ENCODE data around the gene MEGF6. TPM values are rescaled to one million over a fixed set of nuclear protein-coding genes. Genes with fewer than 3 reads are reported as not detected.

MEGF6 gene
- polyA plus RNA-seq, 2 donors: 11.8 to 23.7 TPM

- Histone ChIP-seq H3K4me1 (ENCODE audit: control insufficient read depth in 2 of 2, insufficient read depth in 2 of 2, low read length in 1 of 2) (peaks cover 0 to 30% of the 10 kb centered on the region in 2 donors), H3K27me3 (ENCODE audit: control insufficient read depth in 1 of 2, insufficient read depth in 2 of 2, low read length in 2 of 2) (no peaks in the 10 kb centered on the region), H3K9me3 (ENCODE audit: control insufficient read depth in 2 of 2, insufficient read depth in 1 of 2, low read depth in 1 of 2, low read length in 1 of 2) (no peaks in the 10 kb centered on the region), H3K4me3 (ENCODE audit: low read depth in 1 of 2, low read length in 2 of 2) (no peak overlapping the region), H3K36me3 (ENCODE audit: control insufficient read depth in 2 of 2, insufficient read depth in 2 of 2, low read length in 1 of 2) (no peaks in the 10 kb centered on the region), H3K27ac (ENCODE audit: low read depth in 2 of 2, low read length in 1 of 2) (no peak overlapping the region)
- WGBS, 2 donors: 91 to 94% methylated on average over 33 of the region's 33 CpGs
These were observed 67.0 kb downstream of the MEGF6 start for GRCh38 chr1:3544040-3544977.

- Histone ChIP-seq H3K27ac (ENCODE audit: low read depth in 2 of 2, low read length in 1 of 2) (peak overlapping the region in 1 of 2 donors; percentile 27), H3K36me3 (ENCODE audit: control insufficient read depth in 2 of 2, insufficient read depth in 2 of 2, low read length in 1 of 2) (no peaks in the 10 kb centered on the region), H3K4me1 (ENCODE audit: control insufficient read depth in 2 of 2, insufficient read depth in 2 of 2, low read length in 1 of 2) (peaks cover 0 to 30% of the 10 kb centered on the region in 2 donors), H3K27me3 (ENCODE audit: control insufficient read depth in 1 of 2, insufficient read depth in 2 of 2, low read length in 2 of 2) (no peaks in the 10 kb centered on the region), H3K4me3 (ENCODE audit: low read depth in 1 of 2, low read length in 2 of 2) (no peak overlapping the region), H3K9me3 (ENCODE audit: control insufficient read depth in 2 of 2, insufficient read depth in 1 of 2, low read depth in 1 of 2, low read length in 1 of 2) (no peaks in the 10 kb centered on the region)
- WGBS, 2 donors: 53 to 65% methylated on average over 49 of the region's 49 CpGs
These were observed 68.0 kb downstream of the MEGF6 start for GRCh38 chr1:3543076-3544039.

GRCh38 chr1:3542676-3543075 lies 68.6 kb downstream of the MEGF6 start:
- peaks cover 0 to 25% of the 10 kb centered on the region in 2 donors for H3K4me1 ChIP-seq (ENCODE audit: control insufficient read depth in 2 of 2, insufficient read depth in 2 of 2, low read length in 1 of 2)
- H3K4me3 ChIP-seq (ENCODE audit: low read depth in 1 of 2, low read length in 2 of 2): no peak overlapping the region
- WGBS, 2 donors: 50 to 71% methylated on average over 9 of the region's 9 CpGs
- no peak overlapping the region for H3K27ac ChIP-seq (ENCODE audit: low read depth in 2 of 2, low read length in 1 of 2)
- H3K9me3 ChIP-seq (ENCODE audit: control insufficient read depth in 2 of 2, insufficient read depth in 1 of 2, low read depth in 1 of 2, low read length in 1 of 2): no peaks in the 10 kb centered on the region
- no peaks in the 10 kb centered on the region for H3K27me3 ChIP-seq (ENCODE audit: control insufficient read depth in 1 of 2, insufficient read depth in 2 of 2, low read length in 2 of 2)
- H3K36me3 ChIP-seq (ENCODE audit: control insufficient read depth in 2 of 2, insufficient read depth in 2 of 2, low read length in 1 of 2): no peaks in the 10 kb centered on the region

GRCh38 chr1:3541936-3542335 lies 69.4 kb downstream of the MEGF6 start:
- Histone ChIP-seq H3K27me3 (ENCODE audit: control insufficient read depth in 1 of 2, insufficient read depth in 2 of 2, low read length in 2 of 2) (no peaks in the 10 kb centered on the region), H3K4me1 (ENCODE audit: control insufficient read depth in 2 of 2, insufficient read depth in 2 of 2, low read length in 1 of 2) (peaks cover 0 to 19% of the 10 kb centered on the region in 2 donors), H3K4me3 (ENCODE audit: low read depth in 1 of 2, low read length in 2 of 2) (no peak overlapping the region), H3K36me3 (ENCODE audit: control insufficient read depth in 2 of 2, insufficient read depth in 2 of 2, low read length in 1 of 2) (no peaks in the 10 kb centered on the region), H3K9me3 (ENCODE audit: control insufficient read depth in 2 of 2, insufficient read depth in 1 of 2, low read depth in 1 of 2, low read length in 1 of 2) (no peaks in the 10 kb centered on the region), H3K27ac (ENCODE audit: low read depth in 2 of 2, low read length in 1 of 2) (no peak overlapping the region)
- WGBS, 2 donors: 52 to 59% methylated on average over 18 of the region's 18 CpGs

GRCh38 chr1:3541465-3541864 lies 69.8 kb downstream of the MEGF6 start:
- peaks cover 0 to 18% of the 10 kb centered on the region in 2 donors for H3K4me1 ChIP-seq (ENCODE audit: control insufficient read depth in 2 of 2, insufficient read depth in 2 of 2, low read length in 1 of 2)
- no peaks in the 10 kb centered on the region for H3K36me3 ChIP-seq (ENCODE audit: control insufficient read depth in 2 of 2, insufficient read depth in 2 of 2, low read length in 1 of 2)
- H3K9me3 ChIP-seq (ENCODE audit: control insufficient read depth in 2 of 2, insufficient read depth in 1 of 2, low read depth in 1 of 2, low read length in 1 of 2): no peaks in the 10 kb centered on the region
- 77 to 80% methylated on average over 15 to 16 of the region's 16 CpGs for WGBS, 2 donors
- H3K27ac ChIP-seq (ENCODE audit: low read depth in 2 of 2, low read length in 1 of 2): no peak overlapping the region
- no peaks in the 10 kb centered on the region for H3K27me3 ChIP-seq (ENCODE audit: control insufficient read depth in 1 of 2, insufficient read depth in 2 of 2, low read length in 2 of 2)
- no peak overlapping the region for H3K4me3 ChIP-seq (ENCODE audit: low read depth in 1 of 2, low read length in 2 of 2)

GRCh38 chr1:3540876-3541275 lies 70.4 kb downstream of the MEGF6 start:
- Histone ChIP-seq H3K27ac (ENCODE audit: low read depth in 2 of 2, low read length in 1 of 2) (peak overlapping the region in 1 of 2 donors; percentile 42), H3K4me3 (ENCODE audit: low read depth in 1 of 2, low read length in 2 of 2) (no peak overlapping the region), H3K36me3 (ENCODE audit: control insufficient read depth in 2 of 2, insufficient read depth in 2 of 2, low read length in 1 of 2) (no peaks in the 10 kb centered on the region), H3K27me3 (ENCODE audit: control insufficient read depth in 1 of 2, insufficient read depth in 2 of 2, low read length in 2 of 2) (no peaks in the 10 kb centered on the region), H3K4me1 (ENCODE audit: control insufficient read depth in 2 of 2, insufficient read depth in 2 of 2, low read length in 1 of 2) (peaks cover 0 to 18% of the 10 kb centered on the region in 2 donors), H3K9me3 (ENCODE audit: control insufficient read depth in 2 of 2, insufficient read depth in 1 of 2, low read depth in 1 of 2, low read length in 1 of 2) (no peaks in the 10 kb centered on the region)
- WGBS, 2 donors: 96 to 97% methylated on average over 13 of the region's 13 CpGs

GRCh38 chr1:3539707-3540425 lies 71.4 kb downstream of the MEGF6 start:
- 39 to 54% methylated on average over 24 of the region's 24 CpGs for WGBS, 2 donors
- no peaks in the 10 kb centered on the region for H3K9me3 ChIP-seq (ENCODE audit: control insufficient read depth in 2 of 2, insufficient read depth in 1 of 2, low read depth in 1 of 2, low read length in 1 of 2)
- peak overlapping the region; percentile 42 to 46 for H3K27ac ChIP-seq (ENCODE audit: low read depth in 2 of 2, low read length in 1 of 2)
- H3K4me1 ChIP-seq (ENCODE audit: control insufficient read depth in 2 of 2, insufficient read depth in 2 of 2, low read length in 1 of 2): peaks cover 2 to 18% of the 10 kb centered on the region in 2 donors
- no peaks in the 10 kb centered on the region for H3K36me3 ChIP-seq (ENCODE audit: control insufficient read depth in 2 of 2, insufficient read depth in 2 of 2, low read length in 1 of 2)
- no peak overlapping the region for H3K4me3 ChIP-seq (ENCODE audit: low read depth in 1 of 2, low read length in 2 of 2)
- no peaks in the 10 kb centered on the region for H3K27me3 ChIP-seq (ENCODE audit: control insufficient read depth in 1 of 2, insufficient read depth in 2 of 2, low read length in 2 of 2)

- peaks cover 2 to 18% of the 10 kb centered on the region in 2 donors for H3K4me1 ChIP-seq (ENCODE audit: control insufficient read depth in 2 of 2, insufficient read depth in 2 of 2, low read length in 1 of 2)
- no peak overlapping the region for H3K4me3 ChIP-seq (ENCODE audit: low read depth in 1 of 2, low read length in 2 of 2)
- no peaks in the 10 kb centered on the region for H3K9me3 ChIP-seq (ENCODE audit: control insufficient read depth in 2 of 2, insufficient read depth in 1 of 2, low read depth in 1 of 2, low read length in 1 of 2)
- H3K36me3 ChIP-seq (ENCODE audit: control insufficient read depth in 2 of 2, insufficient read depth in 2 of 2, low read length in 1 of 2): no peaks in the 10 kb centered on the region
- no peak overlapping the region for H3K27ac ChIP-seq (ENCODE audit: low read depth in 2 of 2, low read length in 1 of 2)
- no peaks in the 10 kb centered on the region for H3K27me3 ChIP-seq (ENCODE audit: control insufficient read depth in 1 of 2, insufficient read depth in 2 of 2, low read length in 2 of 2)
- WGBS, 2 donors: 77 to 87% methylated on average over 16 of the region's 16 CpGs
These were observed 73.9 kb downstream of the MEGF6 start for GRCh38 chr1:3537359-3537758.

All from esophagus (tissue), 2 donors.